ENCODE measurements around the gene RAB3D. TPM values are rescaled to one million over a fixed set of nuclear protein-coding genes. Genes with fewer than 3 reads are reported as not detected.

The RAB3D gene
- polyA plus RNA-seq, 1 donor from 2014 or later, result 2.7 TPM

DNA sequence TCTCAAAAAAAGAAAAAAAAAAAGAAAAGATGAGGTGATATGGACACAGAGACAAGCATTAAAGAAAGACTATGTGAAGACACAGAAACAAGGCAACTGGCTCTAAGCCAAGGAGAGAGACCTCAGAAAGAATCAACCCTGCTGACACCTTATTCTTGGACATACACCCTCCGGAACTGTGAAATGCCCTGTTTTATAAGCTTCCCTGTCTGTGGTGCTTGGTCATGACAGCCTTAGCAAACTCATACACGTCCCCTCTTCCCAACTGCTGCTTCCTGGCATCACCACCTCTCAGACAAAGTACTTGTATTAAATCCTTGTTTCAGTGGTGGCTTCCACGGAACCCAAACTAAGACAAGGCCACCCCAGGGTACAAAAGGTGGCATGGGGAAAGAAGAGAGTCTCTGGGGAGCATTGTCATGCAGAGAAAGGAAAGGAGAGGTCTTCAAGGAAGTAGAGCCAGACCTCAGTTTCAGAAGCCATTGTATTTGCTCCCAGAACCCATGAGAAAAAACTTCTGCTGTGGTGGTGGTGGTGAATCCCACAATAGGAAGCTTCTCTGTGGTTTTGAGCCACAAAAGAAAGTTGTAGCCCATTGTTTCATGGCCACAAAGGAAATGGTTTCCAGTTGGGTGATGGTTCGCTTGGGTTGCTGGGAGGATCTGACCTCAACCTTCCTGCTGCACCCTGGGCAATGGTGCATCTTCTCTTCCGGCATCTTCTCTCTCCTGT, 59.8 kb downstream of the RAB3D start:
- H3K9me3 Mint-ChIP-seq, result peaks cover 0 to 5% (median 2%) of the 10 kb centered on the region in 3 donors
- H3K36me3 Mint-ChIP-seq, result peaks cover 1% of the 10 kb centered on the region
- H3K4me3 Mint-ChIP-seq, result peak overlapping the region in 1 of 4 donors; percentile 50
- peaks cover 0 to 5% (median 0%) of the 10 kb centered on the region in 3 donors for H3K4me1 Mint-ChIP-seq
- peaks cover 24% of the 10 kb centered on the region for H3K27me3 Mint-ChIP-seq
- no peak overlapping the region for H3K27ac Mint-ChIP-seq

DNA sequence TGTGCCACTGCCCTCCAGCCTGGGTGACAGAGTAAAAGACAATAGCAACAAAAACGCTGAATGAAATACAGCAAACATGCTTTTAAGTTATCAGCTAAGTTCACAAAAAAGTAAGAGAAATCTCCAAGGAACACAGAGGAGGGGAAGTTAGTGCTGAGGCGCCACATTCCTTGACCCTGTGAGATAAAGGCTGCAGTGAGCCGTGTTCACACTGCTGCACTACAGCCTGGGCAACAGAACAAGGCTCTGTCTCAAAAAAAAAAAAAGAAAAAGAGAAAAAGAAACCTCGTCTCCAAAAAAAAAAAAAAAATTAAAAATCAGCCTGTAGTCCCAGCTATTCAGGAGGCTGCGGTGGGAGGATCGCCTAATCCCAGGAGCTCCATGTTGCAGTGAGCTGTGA, 60.8 kb downstream of the RAB3D start:
- Mint-ChIP-seq H3K36me3 (peaks cover 1% of the 10 kb centered on the region), H3K9me3 (peaks cover 0 to 5% (median 2%) of the 10 kb centered on the region in 3 donors), H3K27me3 (peaks cover 22% of the 10 kb centered on the region), H3K27ac (no peak overlapping the region), H3K4me3 (no peak overlapping the region), H3K4me1 (peaks cover 0 to 5% (median 0%) of the 10 kb centered on the region in 3 donors)

DNA sequence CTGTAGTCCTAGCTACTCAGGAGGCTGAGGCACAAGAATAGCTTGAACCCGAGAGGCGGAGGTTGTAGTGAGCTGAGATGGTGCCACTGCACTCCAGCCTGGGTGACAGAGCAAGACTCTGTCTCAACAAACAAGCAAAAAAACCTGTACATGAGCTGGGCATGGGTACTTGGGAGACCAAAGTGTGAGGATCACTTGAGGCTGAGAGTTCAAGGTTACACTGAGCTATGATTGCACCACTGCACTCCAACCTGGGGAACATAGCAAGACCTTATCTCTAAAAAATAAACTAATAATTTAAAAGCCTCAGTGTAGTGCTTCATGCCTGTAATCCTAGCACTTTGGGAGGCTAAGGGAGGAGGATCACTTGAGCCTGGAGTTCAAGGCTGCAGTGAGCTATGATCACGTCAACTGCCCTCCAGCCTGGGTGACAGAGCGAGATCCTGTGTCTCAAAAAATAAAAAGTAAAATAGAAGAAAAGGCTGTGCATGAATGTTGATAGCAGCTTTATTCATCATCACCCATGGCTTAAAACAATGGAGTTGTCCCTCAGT, 64.8 kb downstream of the RAB3D start:
- peaks cover 0 to 2% (median 0%) of the 10 kb centered on the region in 3 donors for H3K4me1 Mint-ChIP-seq

DNA sequence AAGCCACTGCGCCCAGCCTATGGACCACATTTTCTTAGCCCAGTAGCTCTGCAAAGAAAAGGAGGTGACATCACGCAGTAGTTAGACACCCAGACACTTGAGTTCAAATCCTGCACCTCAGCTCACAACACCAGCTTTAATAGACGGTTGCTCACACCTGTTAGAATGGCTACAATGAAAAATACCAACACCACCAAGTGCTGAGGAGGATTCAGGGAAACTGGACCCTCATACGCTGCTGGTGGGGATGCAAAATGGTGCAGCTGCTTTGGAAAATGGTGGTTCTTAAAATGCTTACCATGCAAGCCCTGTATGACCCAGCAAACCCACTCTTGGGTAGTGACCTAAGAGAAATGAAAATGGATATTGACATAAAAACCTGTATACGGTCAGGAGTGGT, 65.5 kb downstream of the RAB3D start:
- Mint-ChIP-seq H3K36me3 (peaks cover 1% of the 10 kb centered on the region), H3K4me1 (peaks cover 0 to 3% (median 0%) of the 10 kb centered on the region in 3 donors), H3K9me3 (peaks cover 0 to 5% (median 0%) of the 10 kb centered on the region in 3 donors), H3K27me3 (peaks cover 18% of the 10 kb centered on the region), H3K27ac (no peak overlapping the region), H3K4me3 (no peak overlapping the region)

More for the DNA sequence above, 64.8 kb downstream of the RAB3D start:
- Mint-ChIP-seq H3K27me3 (peaks cover 17% of the 10 kb centered on the region), H3K27ac (no peak overlapping the region), H3K4me3 (no peak overlapping the region), H3K36me3 (peaks cover 1% of the 10 kb centered on the region), H3K9me3 (peaks cover 0 to 5% (median under 1%) of the 10 kb centered on the region in 3 donors)

DNA sequence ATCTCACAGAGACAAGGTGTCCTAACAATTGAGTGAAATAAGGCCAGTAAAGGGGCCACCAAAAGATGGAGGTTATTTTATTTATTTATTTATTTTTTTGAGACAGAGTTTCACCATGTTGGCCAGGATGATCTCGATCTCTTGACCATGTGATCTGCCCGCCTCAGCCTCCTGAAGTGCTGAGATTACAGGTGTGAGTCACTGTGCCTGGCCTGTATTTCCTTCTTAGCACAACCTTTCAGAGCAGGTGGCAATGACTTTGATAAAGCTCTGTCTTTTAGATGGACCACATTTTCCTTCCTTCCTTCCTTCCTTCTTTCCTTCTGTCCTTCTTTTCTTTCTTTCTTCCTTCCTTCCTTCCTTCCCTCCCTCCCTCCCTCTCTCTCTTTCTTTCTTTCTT, 66.2 kb downstream of the RAB3D start:
- Mint-ChIP-seq H3K27me3 (peaks cover 18% of the 10 kb centered on the region), H3K36me3 (peaks cover 1% of the 10 kb centered on the region), H3K27ac (no peak overlapping the region), H3K4me3 (no peak overlapping the region), H3K9me3 (peaks cover 0 to 5% (median 0%) of the 10 kb centered on the region in 3 donors), H3K4me1 (peaks cover 0 to 3% (median 0%) of the 10 kb centered on the region in 3 donors)

Other genes starting within 250 kb of the RAB3D start
- gene SPC24, start 183.9 kb downstream of the RAB3D start, polyA plus RNA-seq, result not detected
- gene KANK2, start 142.1 kb downstream of the RAB3D start, polyA plus RNA-seq, result not detected
- not detected for gene ANGPTL8, start 100.0 kb downstream of the RAB3D start, polyA plus RNA-seq
- gene DOCK6, start 77.1 kb downstream of the RAB3D start, polyA plus RNA-seq, result 1.6 TPM
- gene TSPAN16, start 43.5 kb downstream of the RAB3D start, polyA plus RNA-seq, result not detected
- gene TMEM205, start 6.6 kb upstream of the RAB3D start, polyA plus RNA-seq, result 101 TPM
- 24.1 TPM for gene CCDC159, start 6.9 kb upstream of the RAB3D start, polyA plus RNA-seq
- gene PLPPR2, start 15.8 kb upstream of the RAB3D start, polyA plus RNA-seq, result 1.9 TPM
- 6.4 TPM for gene SWSAP1, start 35.0 kb upstream of the RAB3D start, polyA plus RNA-seq
- 8.1 TPM for gene EPOR, start 44.7 kb upstream of the RAB3D start, polyA plus RNA-seq
- gene RGL3, start 79.7 kb upstream of the RAB3D start, polyA plus RNA-seq, result 2.4 TPM
- gene ODAD3, start 95.5 kb upstream of the RAB3D start, polyA plus RNA-seq, result 0.89 TPM
- 77.5 TPM for gene PRKCSH, start 96.0 kb upstream of the RAB3D start, polyA plus RNA-seq
- not detected for gene ELAVL3, start 141.4 kb upstream of the RAB3D start, polyA plus RNA-seq
- gene ZNF653, start 166.2 kb upstream of the RAB3D start, polyA plus RNA-seq, result 4.3 TPM
- gene ECSIT, start 189.5 kb upstream of the RAB3D start, polyA plus RNA-seq, result 38.7 TPM
- not detected for gene CNN1, start 199.2 kb upstream of the RAB3D start, polyA plus RNA-seq
- gene ELOF1, start 219.6 kb upstream of the RAB3D start, polyA plus RNA-seq, result 183 TPM
- 109 TPM for gene ACP5, start 238.0 kb upstream of the RAB3D start, polyA plus RNA-seq